K562 (cell line): Measurements from ENCODE around the gene IRF1. TPM values are rescaled to one million over a fixed set of nuclear protein-coding genes. Genes with fewer than 3 reads are reported as not detected.

Experiments used
- ATAC-seq: fragments of 200-7000 bp; cut with Tn5 transposase; 3 replicates; pipeline ENCODE4 v1.9.1; 2020; ENCODE audit warnings: moderate library complexity
- Bru-seq: library from RNA; stranded (reverse); fragments of 400-500 nt; gene quantifications from one replicate; lab custom pipeline; 2021; lab: Mats Ljungman, UMichigan
- BruChase-seq, 2 experiments: library from RNA; stranded (reverse); fragments of 400-500 nt; gene quantifications; one replicate each; lab custom pipeline; 2021; lab: Mats Ljungman, UMichigan
- BruUV-seq: library from RNA; stranded (reverse); fragments of 400-500 nt; replicated peaks from 2 replicates; lab custom pipeline; 2021; lab: Mats Ljungman, UMichigan
- CTCF ChIA-PET: fragments of 300-600 bp; formaldehyde crosslinking; extraction: SDS; loops from one replicate; lab custom pipeline; 2021; ENCODE audit warnings: low intra/inter-chr PET ratio; lab: Yijun Ruan, JAX
- POLR2A ChIA-PET: fragments of 300-600, 350-650 bp; sonication (Branson Sonifier 250); formaldehyde crosslinking; extraction: SDS; loops from one replicate; lab custom pipeline; 2021; ENCODE audit warnings: antibody characterized with exemption, inconsistent platforms; lab: Yijun Ruan, JAX
- DNase-seq, 4 experiments: peaks; one replicate each; pipeline versions ENCODE4 v3.0.0 to v3.0.0-alpha.2; 2011 to 2018; ENCODE audit warnings: low spot score in 3 of 4, mixed read lengths in 3 of 4; ENCODE audit errors: extremely low read depth in 1 of 4
- FAIRE-seq: peaks from 2 replicates; lab custom pipeline; 2011; peaks lifted over from hg19 to GRCh38; lab: Jason Lieb, UNC
- H2AFZ ChIP-seq: 2 replicates; pipeline ENCODE4 v1.6.0; 2011; ENCODE audit warnings: low read depth, low read length, control low read depth, inconsistent platforms
- H3K27ac ChIP-seq: fragments of 200-600 bp; 3 replicates; pipeline ENCODE4 v1.8.0; 2011; ENCODE audit warnings: low read depth, mild to moderate bottlenecking, control low read depth, inconsistent platforms, low read length, moderate library complexity, mixed read lengths; ENCODE audit errors: extremely low read depth
- H3K27me3 ChIP-seq, 2 experiments: fragments of 300-600 bp in 1 of 2; 2 replicates in 1 of 2; 3 replicates in 1 of 2; pipeline versions ENCODE4 v1.6.0 to v1.8.0; 2011; ENCODE audit warnings: inconsistent platforms in 2 of 2, low read length in 2 of 2, mild to moderate bottlenecking in 1 of 2, mixed read lengths in 1 of 2, moderate library complexity in 1 of 2; ENCODE audit not compliant: control insufficient read depth in 2 of 2, insufficient read depth in 2 of 2
- H3K36me3 ChIP-seq: fragments of 300-600 bp; 3 replicates; pipeline ENCODE4 v1.8.0; 2011; ENCODE audit warnings: mild to moderate bottlenecking, low read length, inconsistent platforms; ENCODE audit not compliant: control insufficient read depth, insufficient read depth
- H3K4me1 ChIP-seq, 2 experiments: fragments of 200-600 bp in 1 of 2; replicated peaks in 1 of 2; 2 replicates in 1 of 2; 3 replicates in 1 of 2; pipeline versions ENCODE4 v1.5.1 to v1.8.0; 2011; ENCODE audit warnings: inconsistent platforms in 2 of 2, low read length in 2 of 2, mild to moderate bottlenecking in 1 of 2, mixed read lengths in 1 of 2, moderate library complexity in 1 of 2; ENCODE audit not compliant: control insufficient read depth in 2 of 2, insufficient read depth in 2 of 2
- H3K4me2 ChIP-seq: 2 replicates; pipeline ENCODE4 v1.6.1; 2011; ENCODE audit warnings: low read length, control low read depth, inconsistent platforms, mixed read lengths; ENCODE audit not compliant: insufficient read depth
- H3K4me3 ChIP-seq: fragments of 200-600 bp; sonication (generic), shearing (Covaris generic); 2 replicates; pipeline ENCODE4 v1.5.1; 2016; ENCODE audit warnings: control low read depth, inconsistent platforms
- H3K79me2 ChIP-seq: fragments of 200-600 bp; 3 replicates; pipeline ENCODE4 v1.8.0; 2011; ENCODE audit warnings: low read length, inconsistent platforms; ENCODE audit not compliant: control insufficient read depth, insufficient read depth
- H3K9ac ChIP-seq, 2 experiments: 2 replicates each; pipeline versions ENCODE4 v1.6.0 to v1.6.1; 2011; ENCODE audit warnings: low read depth in 2 of 2, low read length in 2 of 2, control low read depth in 1 of 2, inconsistent platforms in 1 of 2, mild to moderate bottlenecking in 1 of 2, mixed read lengths in 1 of 2; ENCODE audit not compliant: insufficient read depth in 1 of 2
- H3K9me1 ChIP-seq: one replicate; pipeline ENCODE4 v1.6.0; 2011; ENCODE audit warnings: inconsistent platforms, mild to moderate bottlenecking, low read length, moderate library complexity; ENCODE audit not compliant: control insufficient read depth, insufficient read depth
- H3K9me3 ChIP-seq: replicated peaks from 2 replicates; pipeline ENCODE4 v1.5.1; 2011; ENCODE audit warnings: low read depth, low read length, inconsistent platforms; ENCODE audit not compliant: control insufficient read depth, insufficient read depth
- H4K20me1 ChIP-seq: replicated peaks from 2 replicates; pipeline ENCODE4 v1.6.1; 2011; ENCODE audit warnings: low read length, inconsistent platforms, mixed read lengths; ENCODE audit not compliant: control insufficient read depth, insufficient read depth
- FOXP1 ChIP-seq: sonication (generic); formaldehyde crosslinking; IDR thresholded peaks from 2 replicates; pipeline ENCODE4 v1.8.0; 2022; ENCODE audit warnings: mild to moderate bottlenecking, missing genetic modification reagents
- HDAC3 ChIP-seq: fragments of 450-650 bp; IDR thresholded peaks from 2 replicates; pipeline ENCODE4 v1.6.1; 2018; ENCODE audit warnings: borderline replicate concordance, mild to moderate bottlenecking, moderate library complexity; ENCODE audit not compliant: partially characterized antibody
- MAZ ChIP-seq, 2 experiments: fragments of 450-650 bp in 1 of 2; sonication (generic) in 1 of 2; formaldehyde crosslinking; IDR thresholded peaks in 1 of 2; conservative IDR thresholded peaks in 1 of 2; 2 replicates each; pipeline versions ENCODE4 v1.4.0 to v1.5.0; 2020; ENCODE audit warnings: mild to moderate bottlenecking in 1 of 2, missing genetic modification reagents in 1 of 2
- MEF2A ChIP-seq: IDR thresholded peaks from 2 replicates; pipeline ENCODE4 v1.6.1; 2011; ENCODE audit warnings: low read depth, mild to moderate bottlenecking, low read length, moderate library complexity; ENCODE audit not compliant: control insufficient read depth
- TAF7 ChIP-seq: fragments of 450-650 bp; IDR thresholded peaks from 2 replicates; pipeline ENCODE4 v1.6.1; 2016; ENCODE audit warnings: missing genetic modification characterization, missing compliant biosample characterization
- TARDBP ChIP-seq: fragments of 450-650 bp; IDR thresholded peaks from 2 replicates; pipeline ENCODE4 v1.6.1; 2016
- WGBS: fragments of 100-300 bp; shearing (Covaris generic); methylation state at CpG from one replicate; pipeline ENCODE4 v1.1.6; 2016; ENCODE audit warnings: low coverage, mixed read lengths; ENCODE audit not compliant: insufficient coverage; ENCODE audit errors: missing lambda C conversion rate; 5-methylcytosine and 5-hydroxymethylcytosine counted together
- in situ Hi-C: fragments of 300-500 bp; cut with MboI; formaldehyde crosslinking; loops from 4 replicates; pipeline ENCODE4 v1.15.0; 2018; ENCODE audit warnings: inconsistent platforms, mixed read lengths
- intact Hi-C: fragments of 100-400 bp; cut with micrococcal nuclease; formaldehyde crosslinking; loops from 2 replicates; pipeline ENCODE4 v1.14.2; 2022
- long read RNA-seq, 3 experiments: library from polyadenylated mRNA in 2 of 3; library from RNA in 1 of 3; unstranded in 2 of 3; stranded (forward) in 1 of 3; transcript quantifications; one replicate each; pipeline ENCODE4 v2.0.0, GENCODE V29; 2019 to 2022
- polyA minus RNA-seq, 3 experiments: library from RNA; depleted of rRNA, polyadenylated mRNA; stranded (reverse); fragments of >200 nt; gene quantifications; 2 replicates each; pipeline ENCODE4 v1.2.3, GENCODE V29; 2011
- polyA plus RNA-seq, 8 experiments: library from polyadenylated mRNA; depleted of rRNA in 4 of 8; stranded (reverse) in 5 of 8; unstranded in 3 of 8; fragments of >200 nt; fragmentation: Nextera tagmentation in 2 of 8; fragmentation: Illumina TruSeq in 1 of 8; extraction: Ambion mirVana in 2 of 8; extraction: Trizol in 1 of 8; gene quantifications; 2 replicates each; pipeline versions ENCODE4 v1.2.1 to v1.2.3, GENCODE V29; 2011 to 2014; ENCODE audit warnings: inconsistent platforms in 1 of 8, missing spikeins in 1 of 8
- total RNA-seq, 7 experiments: library from RNA; depleted of rRNA in 6 of 7; stranded (reverse); fragments of >200 nt in 6 of 7; fragmentation: Illumina TruSeq in 2 of 7; extraction: Trizol in 2 of 7; gene quantifications; 2 replicates each; pipeline versions ENCODE4 v1.2.1 to v1.2.3, GENCODE V29; 2011 to 2021; ENCODE audit warnings: low replicate concordance in 1 of 7
- TF ChIP-seq, protein P1 (sequence below): fragments of 450-650 bp; formaldehyde crosslinking; IDR thresholded peaks from 2 replicates; pipeline ENCODE4 v1.4.0; 2020; ENCODE audit warnings: mild to moderate bottlenecking, moderate library complexity
- TF ChIP-seq, protein P2 (sequence below): fragments of 450-650 bp; formaldehyde crosslinking; IDR thresholded peaks from 2 replicates; pipeline ENCODE4 v1.4.0; 2020; ENCODE audit warnings: mild to moderate bottlenecking, mixed read lengths
- TF ChIP-seq, protein P3 (sequence below): fragments of 450-650 bp; formaldehyde crosslinking; IDR thresholded peaks from 2 replicates; pipeline ENCODE4 v1.4.0; 2022; ENCODE audit warnings: mild to moderate bottlenecking, moderate library complexity

IRF1 gene, protein sequence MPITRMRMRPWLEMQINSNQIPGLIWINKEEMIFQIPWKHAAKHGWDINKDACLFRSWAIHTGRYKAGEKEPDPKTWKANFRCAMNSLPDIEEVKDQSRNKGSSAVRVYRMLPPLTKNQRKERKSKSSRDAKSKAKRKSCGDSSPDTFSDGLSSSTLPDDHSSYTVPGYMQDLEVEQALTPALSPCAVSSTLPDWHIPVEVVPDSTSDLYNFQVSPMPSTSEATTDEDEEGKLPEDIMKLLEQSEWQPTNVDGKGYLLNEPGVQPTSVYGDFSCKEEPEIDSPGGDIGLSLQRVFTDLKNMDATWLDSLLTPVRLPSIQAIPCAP
- total RNA-seq (2011; cell fraction: chromatin; rRNA removed; ENCODE audit: low replicate concordance) = 28.2 and 57.3 TPM in 2 replicates
- 33.9 and 37.9 TPM in 2 replicates for total RNA-seq (2011; cell fraction: nucleolus; rRNA removed)
- total RNA-seq (2011; cell fraction: nucleoplasm; rRNA removed) = 29.7 and 35.8 TPM in 2 replicates
- total RNA-seq (2014; rRNA removed) (3.0 and 4.4 TPM in 2 replicates), total RNA-seq (2014; rRNA removed; fragmentation: Illumina TruSeq; extraction: Trizol) (4.4 and 6.1 TPM in 2 replicates), total RNA-seq (2015; rRNA removed; fragmentation: Illumina TruSeq; extraction: Trizol) (7.4 and 8.2 TPM in 2 replicates), total RNA-seq (2021) (10.6 and 12.3 TPM in 2 replicates), polyA plus RNA-seq (2011; rRNA removed) (4.9 and 5.4 TPM in 2 replicates), polyA plus RNA-seq (2014; fragmentation: Illumina TruSeq; extraction: Trizol) (5.3 and 7.3 TPM in 2 replicates), polyA plus RNA-seq (2014; fragmentation: Nextera tagmentation; extraction: Ambion mirVana) (1 to 10 TPM; 1.1 to 1.3 TPM), polyA plus RNA-seq (2014; rRNA removed) (5.9 and 6.0 TPM in 2 replicates), polyA minus RNA-seq (2011; rRNA and poly(A)+ RNA removed) (14.3 and 15.6 TPM in 2 replicates), Bru-seq, nascent RNA (percentile 76 among the genes with signal in this experiment), BruChase-seq, experiment 1, labeled RNA remaining after a 2-hour chase (percentile 57 among the genes with signal in this experiment), BruChase-seq, experiment 2, labeled RNA remaining after a 6-hour chase (percentile 61 among the genes with signal in this experiment)
- 3.6 and 5.0 TPM in 2 replicates for polyA plus RNA-seq (2011; cell fraction: cytosol; rRNA removed)
- polyA plus RNA-seq (2011; cell fraction: nucleus; rRNA removed) = 12.7 and 17.0 TPM in 2 replicates
- polyA plus RNA-seq (2012) = 7.0 and 22.7 TPM in 2 replicates
- 4.2 and 9.4 TPM in 2 replicates for polyA minus RNA-seq (2011; cell fraction: cytosol; rRNA and poly(A)+ RNA removed)
- polyA minus RNA-seq (2011; cell fraction: nucleus; rRNA and poly(A)+ RNA removed) = 19.7 and 23.8 TPM in 2 replicates
- long read RNA-seq, experiment 1, transcript IRF1-201 (10 exons, 3,579 nt) = major isoform, 5 of 19 reads
- long read RNA-seq, experiment 1, partial matches to known transcripts = 6 of 19 reads
- long read RNA-seq, experiment 1, other reads (novel, unspliced or antisense) = 7 of 19 reads
- long read RNA-seq, experiment 2, partial matches to known transcripts = 0 of 10 reads
- long read RNA-seq, experiment 2, other reads (novel, unspliced or antisense) = 6 of 10 reads
- long read RNA-seq, experiment 3, partial matches to known transcripts = 0 of 4 reads
- long read RNA-seq, experiment 3, other reads (novel, unspliced or antisense) = 3 of 4 reads

DNA sequence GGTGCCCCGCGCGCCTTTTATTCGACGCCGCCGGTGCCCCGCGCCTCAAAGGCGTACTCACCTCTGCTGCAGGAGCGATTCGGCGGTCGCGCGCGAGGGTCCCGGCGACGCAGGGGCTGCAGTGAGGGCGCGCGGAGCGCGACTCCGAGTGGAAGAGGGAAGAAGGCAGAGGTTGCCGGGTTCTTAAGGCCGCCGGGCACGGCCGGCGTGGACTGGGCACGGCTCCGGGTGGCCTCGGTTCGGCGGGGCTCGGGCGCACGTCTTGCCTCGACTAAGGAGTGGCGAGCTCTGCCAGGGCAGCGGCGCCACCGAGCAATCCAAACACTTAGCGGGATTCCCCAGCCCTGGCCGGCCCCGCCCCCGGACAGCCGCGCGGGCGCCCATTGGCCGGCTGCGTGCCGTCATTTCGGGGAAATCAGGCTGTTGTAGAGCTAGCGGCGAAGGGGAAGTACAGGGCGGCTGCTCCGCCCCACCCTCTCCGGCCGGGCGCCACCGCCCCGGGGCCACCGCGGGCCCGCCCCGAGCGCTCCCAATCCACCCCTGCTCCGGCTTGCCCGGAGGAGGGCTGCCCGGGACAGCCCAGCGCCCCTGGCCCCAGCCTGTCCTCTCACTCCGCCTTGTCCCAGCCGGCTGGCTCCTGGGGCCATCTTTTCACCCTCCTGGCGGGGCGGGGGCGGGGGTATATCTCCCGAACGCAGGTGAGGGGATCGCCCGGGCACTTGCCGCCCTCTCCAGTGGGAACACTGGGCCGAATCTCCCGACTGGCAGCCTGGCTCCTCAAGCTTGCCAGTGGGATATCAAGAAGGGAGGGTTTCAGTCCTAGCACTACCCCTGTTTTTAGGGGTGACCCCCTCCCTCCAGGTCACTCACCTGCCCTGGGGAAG lies at the start of gene IRF1:
TSS of gene IRF1 (minus strand) at position 290 of the 884 bp plus-strand sequence. CDS start 1,295 bp downstream, outside the sequence.
- H3K9me3 ChIP-seq = no peaks in the 10 kb centered on the region
- peaks cover 8% of the 10 kb centered on the region; the same call in 1 of the 2 replicates for H4K20me1 ChIP-seq
- H3K27me3 ChIP-seq = no peaks in the 10 kb centered on the region
- WGBS = under 1% methylated on average over 60 of the region's 87 CpGs
- no peaks in the 10 kb centered on the region for H3K9me1 ChIP-seq
- peak within 1 kb of the TSS; percentile 84 for H3K27ac ChIP-seq
- peak within 1 kb of the TSS; percentile 76 to 96 for H3K9ac ChIP-seq
- DNase-seq (peak; percentile 95 to 97 (median 96)), FAIRE-seq (peak; percentile 87), ATAC-seq (peak; percentile 94)
- peak within 1 kb of the TSS; percentile 94 for H2AFZ ChIP-seq
- H3K4me1 ChIP-seq = peaks cover 40 to 51% of the 10 kb centered on the region in 2 experiments
- in situ Hi-C loops = loop anchor here (10.0 kb wide), 2 partner anchors 106 to 306 kb away; no protein-coding TSS in a partner anchor
- BruUV-seq = TSS peak; percentile 58
- ChIA-PET POLR2A (interaction anchor here (0.5 to 5.2 kb wide), 30 partner anchors 9 to 472 kb away, joined by 3 to 115 read pairs (median 4); partner anchors contain the start of genes RAD50 and SLC22A5), CTCF (interaction anchor here (0.9 to 1.8 kb wide), 3 partner anchors 71 to 105 kb away, joined by 3 to 4 read pairs (median 4); no protein-coding TSS in a partner anchor)
- intact Hi-C loops = no loop called here
- H3K4me2 ChIP-seq = peak within 1 kb of the TSS; percentile 89
- peaks cover 31% of the 10 kb centered on the region; the same call in 2 of the 3 replicates for H3K36me3 ChIP-seq
- peaks cover 12% of the 10 kb centered on the region for H3K79me2 ChIP-seq
- H3K4me3 ChIP-seq = peak within 1 kb of the TSS; percentile 76
- TF ChIP-seq, protein P1, sequence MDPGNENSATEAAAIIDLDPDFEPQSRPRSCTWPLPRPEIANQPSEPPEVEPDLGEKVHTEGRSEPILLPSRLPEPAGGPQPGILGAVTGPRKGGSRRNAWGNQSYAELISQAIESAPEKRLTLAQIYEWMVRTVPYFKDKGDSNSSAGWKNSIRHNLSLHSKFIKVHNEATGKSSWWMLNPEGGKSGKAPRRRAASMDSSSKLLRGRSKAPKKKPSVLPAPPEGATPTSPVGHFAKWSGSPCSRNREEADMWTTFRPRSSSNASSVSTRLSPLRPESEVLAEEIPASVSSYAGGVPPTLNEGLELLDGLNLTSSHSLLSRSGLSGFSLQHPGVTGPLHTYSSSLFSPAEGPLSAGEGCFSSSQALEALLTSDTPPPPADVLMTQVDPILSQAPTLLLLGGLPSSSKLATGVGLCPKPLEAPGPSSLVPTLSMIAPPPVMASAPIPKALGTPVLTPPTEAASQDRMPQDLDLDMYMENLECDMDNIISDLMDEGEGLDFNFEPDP = no peak
- TF ChIP-seq HDAC3 (no peak), MEF2A (no peak), TARDBP (peak; percentile 78; the same call in 1 of the 2 replicates), MAZ (CRISPR knock-in tag; conservative IDR thresholded peaks at IDR 0.05 in 1 of 2, IDR thresholded peaks at IDR 0.05 in 1 of 2) (peak; percentile 82 to 83), FOXP1 (CRISPR knock-in tag) (no peak; the same call in 1 of the 2 replicates), TAF7 (tag) (peak; percentile 84)
- TF ChIP-seq, protein P2, sequence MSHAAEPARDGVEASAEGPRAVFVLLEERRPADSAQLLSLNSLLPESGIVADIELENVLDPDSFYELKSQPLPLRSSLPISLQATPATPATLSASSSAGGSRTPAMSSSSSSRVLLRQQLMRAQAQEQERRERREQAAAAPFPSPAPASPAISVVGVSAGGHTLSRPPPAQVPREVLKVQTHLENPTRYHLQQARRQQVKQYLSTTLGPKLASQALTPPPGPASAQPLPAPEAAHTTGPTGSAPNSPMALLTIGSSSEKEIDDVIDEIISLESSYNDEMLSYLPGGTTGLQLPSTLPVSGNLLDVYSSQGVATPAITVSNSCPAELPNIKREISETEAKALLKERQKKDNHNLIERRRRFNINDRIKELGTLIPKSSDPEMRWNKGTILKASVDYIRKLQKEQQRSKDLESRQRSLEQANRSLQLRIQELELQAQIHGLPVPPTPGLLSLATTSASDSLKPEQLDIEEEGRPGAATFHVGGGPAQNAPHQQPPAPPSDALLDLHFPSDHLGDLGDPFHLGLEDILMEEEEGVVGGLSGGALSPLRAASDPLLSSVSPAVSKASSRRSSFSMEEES (CRISPR knock-in tag) = no peak
- TF ChIP-seq, protein P3, sequence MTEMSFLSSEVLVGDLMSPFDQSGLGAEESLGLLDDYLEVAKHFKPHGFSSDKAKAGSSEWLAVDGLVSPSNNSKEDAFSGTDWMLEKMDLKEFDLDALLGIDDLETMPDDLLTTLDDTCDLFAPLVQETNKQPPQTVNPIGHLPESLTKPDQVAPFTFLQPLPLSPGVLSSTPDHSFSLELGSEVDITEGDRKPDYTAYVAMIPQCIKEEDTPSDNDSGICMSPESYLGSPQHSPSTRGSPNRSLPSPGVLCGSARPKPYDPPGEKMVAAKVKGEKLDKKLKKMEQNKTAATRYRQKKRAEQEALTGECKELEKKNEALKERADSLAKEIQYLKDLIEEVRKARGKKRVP = no peak
